GM12878 (cell line): Measurements from ENCODE around the gene YTHDC1. TPM values are rescaled to one million over a fixed set of nuclear protein-coding genes. Genes with fewer than 3 reads are reported as not detected.

ENCODE experiments used
- ATAC-seq: fragments of 200-7000 bp; cut with Tn5 transposase; 3 replicates; pipeline ENCODE4 v1.9.1; 2020; ENCODE audit warnings: mild to moderate bottlenecking, moderate library complexity
- BruUV-seq: library from RNA; stranded (reverse); fragments of 400-500 nt; replicated peaks from 2 replicates; lab custom pipeline; 2021; lab: Mats Ljungman, UMichigan
- CTCF ChIA-PET: fragments of 300-600 bp; sonication (Branson Sonifier 250); formaldehyde crosslinking; extraction: SDS; loops from one replicate; lab custom pipeline; 2021; ENCODE audit warnings: inconsistent platforms; lab: Yijun Ruan, JAX
- POLR2A ChIA-PET: fragments of 350-600 bp; formaldehyde crosslinking; extraction: SDS; loops from one replicate; lab custom pipeline; 2021; ENCODE audit warnings: inconsistent platforms; lab: Charles Lee
- RAD21 ChIA-PET: fragments of 300-600 bp; sonication (Branson Sonifier 250); formaldehyde crosslinking; loops from one replicate; lab custom pipeline; 2023; ENCODE audit warnings: antibody characterized with exemption; ENCODE audit not compliant: unreplicated experiment; lab: Charles Lee
- SMC1A ChIA-PET: fragments of 300-600 bp; sonication (Branson Sonifier 250); formaldehyde crosslinking; loops from one replicate; lab custom pipeline; 2023; ENCODE audit not compliant: unreplicated experiment, uncharacterized antibody; lab: Charles Lee
- DNase-seq: peaks from one replicate; pipeline ENCODE4 v3.0.0-alpha.2; 2011; ENCODE audit warnings: low read depth, low spot score
- FAIRE-seq: peaks from 3 replicates; lab custom pipeline; 2011; peaks lifted over from hg19 to GRCh38; lab: Jason Lieb, UNC
- H2AFZ ChIP-seq: 2 replicates; pipeline ENCODE4 v1.6.0; 2011; ENCODE audit warnings: low read depth, low read length, control low read depth; ENCODE audit not compliant: control insufficient read depth
- H3K27ac ChIP-seq: 2 replicates; pipeline ENCODE4 v1.5.1; 2011; ENCODE audit warnings: control low read depth; ENCODE audit not compliant: control insufficient read depth, insufficient read depth
- H3K27me3 ChIP-seq, 2 experiments: replicated peaks in 1 of 2; 2 replicates each; pipeline versions ENCODE4 v1.6.0 to v1.6.1; 2011; ENCODE audit warnings: low read length in 1 of 2; ENCODE audit not compliant: control insufficient read depth in 2 of 2, insufficient read depth in 2 of 2
- H3K36me3 ChIP-seq, 2 experiments: 2 replicates each; pipeline ENCODE4 v1.5.1; 2011; ENCODE audit warnings: low read length in 1 of 2; ENCODE audit not compliant: control insufficient read depth in 2 of 2, insufficient read depth in 2 of 2
- H3K4me1 ChIP-seq: 2 replicates; pipeline ENCODE4 v1.6.1; 2011; ENCODE audit warnings: mild to moderate bottlenecking, low read length, moderate library complexity, mixed read lengths; ENCODE audit not compliant: control insufficient read depth, insufficient read depth
- H3K4me2 ChIP-seq: 2 replicates; pipeline ENCODE4 v1.6.0; 2011; ENCODE audit warnings: control low read depth; ENCODE audit not compliant: control insufficient read depth, insufficient read depth
- H3K4me3 ChIP-seq: fragments of 200-600 bp; sonication (generic); 2 replicates; pipeline ENCODE4 v1.5.1; 2016
- H3K79me2 ChIP-seq: 2 replicates; pipeline ENCODE4 v1.6.0; 2011; ENCODE audit warnings: low read length; ENCODE audit not compliant: control insufficient read depth, insufficient read depth
- H3K9ac ChIP-seq: 2 replicates; pipeline ENCODE4 v1.8.0; 2011; ENCODE audit warnings: low read length, control low read depth, mixed read lengths; ENCODE audit not compliant: control insufficient read depth, insufficient read depth
- H3K9me3 ChIP-seq: replicated peaks from 3 replicates; pipeline ENCODE4 v1.5.1; 2011; ENCODE audit warnings: mild to moderate bottlenecking, low read length; ENCODE audit not compliant: control insufficient read depth, insufficient read depth
- H4K20me1 ChIP-seq: 2 replicates; pipeline ENCODE4 v1.6.0; 2011; ENCODE audit not compliant: control insufficient read depth, insufficient read depth
- BCL3 ChIP-seq: IDR thresholded peaks from 2 replicates; pipeline ENCODE4 v1.6.1; 2011; ENCODE audit warnings: borderline replicate concordance, low read depth, mild to moderate bottlenecking, moderate library complexity, low read length; ENCODE audit not compliant: insufficient read depth, poor library complexity, severe bottlenecking
- CBFB ChIP-seq: IDR thresholded peaks from 2 replicates; pipeline ENCODE4 v1.6.1; 2016; ENCODE audit warnings: antibody characterized with exemption, low read depth
- CTCF ChIP-seq, 3 experiments: IDR thresholded peaks in 2 of 3; conservative IDR thresholded peaks in 1 of 3; 2 replicates each; pipeline ENCODE4 v1.5.1; 2011; ENCODE audit warnings: low read depth in 3 of 3, low read length in 3 of 3, mild to moderate bottlenecking in 3 of 3, control low read depth in 2 of 3, moderate library complexity in 2 of 3, inconsistent platforms in 1 of 3, mixed read lengths in 1 of 3; ENCODE audit not compliant: control insufficient read depth in 2 of 3, insufficient read depth in 1 of 3; ENCODE audit errors: extremely low read depth in 1 of 3
- ETV6 ChIP-seq, 2 experiments: fragments of 450-650 bp in 1 of 2; IDR thresholded peaks in 1 of 2; conservative IDR thresholded peaks in 1 of 2; 2 replicates each; pipeline ENCODE4 v1.6.1; 2014; ENCODE audit warnings: antibody characterized with exemption in 1 of 2, borderline replicate concordance in 1 of 2, low read depth in 1 of 2, mild to moderate bottlenecking in 1 of 2, moderate library complexity in 1 of 2
- FOS ChIP-seq: IDR thresholded peaks from 3 replicates; pipeline ENCODE4 v1.6.1; 2011; ENCODE audit warnings: borderline replicate concordance; ENCODE audit not compliant: insufficient read length; ENCODE audit errors: extremely low read depth
- HDAC6 ChIP-seq: fragments of 200-600 bp; sonication (generic); IDR thresholded peaks from one replicate; pipeline ENCODE4 v1.8.0; 2017; ENCODE audit warnings: antibody characterized with exemption; ENCODE audit not compliant: unreplicated experiment
- HDGF ChIP-seq: fragments of 450-650 bp; IDR thresholded peaks from 2 replicates; pipeline ENCODE4 v1.6.1; 2016; ENCODE audit warnings: antibody characterized with exemption
- IRF4 ChIP-seq: IDR thresholded peaks from 2 replicates; pipeline ENCODE4 v1.6.1; 2011; ENCODE audit warnings: low read depth, low read length
- NFYA ChIP-seq: IDR thresholded peaks from 2 replicates; pipeline ENCODE4 v1.6.1; 2011; ENCODE audit warnings: low read depth, mild to moderate bottlenecking, low read length, improper control_type of control experiment, borderline replicate concordance
- RAD51 ChIP-seq: fragments of 450-650 bp; IDR thresholded peaks from 2 replicates; pipeline ENCODE4 v1.6.1; 2016; ENCODE audit warnings: moderate library complexity, mild to moderate bottlenecking, inconsistent platforms
- RELA ChIP-seq: fragments of 450-650 bp; IDR thresholded peaks from 2 replicates; pipeline ENCODE4 v1.8.0; 2014; ENCODE audit warnings: borderline replicate concordance; ENCODE audit not compliant: partially characterized antibody
- SMARCA5 ChIP-seq: fragments of 450-650 bp; IDR thresholded peaks from 2 replicates; pipeline ENCODE4 v1.6.1; 2017; ENCODE audit warnings: mild to moderate bottlenecking
- TBL1XR1 ChIP-seq: IDR thresholded peaks from 2 replicates; pipeline ENCODE4 v1.6.1; 2012; ENCODE audit warnings: low read depth, low read length, improper control_type of control experiment
- ZBTB11 ChIP-seq: fragments of 450-650 bp; formaldehyde crosslinking; IDR thresholded peaks from 2 replicates; pipeline ENCODE4 v1.5.0; 2022; ENCODE audit warnings: mild to moderate bottlenecking, missing genetic modification characterization
- ZBTB33 ChIP-seq: fragments of 450-650 bp; IDR thresholded peaks from 2 replicates; pipeline ENCODE4 v1.6.1; 2017; ENCODE audit warnings: mild to moderate bottlenecking
- WGBS: methylation state at CpG from one replicate; pipeline ENCODE4 v1.1.6; 2016; ENCODE audit warnings: low lambda C conversion rate; ENCODE audit not compliant: insufficient replicate concordance, insufficient coverage; ENCODE audit errors: missing lambda C conversion rate; 5-methylcytosine and 5-hydroxymethylcytosine counted together
- in situ Hi-C: fragments of 300-500 bp; cut with MboI; formaldehyde crosslinking; loops from 9 replicates; pipeline ENCODE4 v1.14.3; 2018; ENCODE audit warnings: mixed read lengths
- intact Hi-C: fragments of 100-400 bp; cut with micrococcal nuclease; formaldehyde crosslinking; loops from one replicate; pipeline ENCODE4 v1.14.2; 2022; ENCODE audit not compliant: unreplicated experiment
- polyA plus RNA-seq, 11 experiments: library from polyadenylated mRNA; depleted of rRNA in 4 of 11; unstranded in 6 of 11; stranded (reverse) in 5 of 11; fragments of >200 nt; fragmentation: Nextera tagmentation in 4 of 11; fragmentation: Illumina TruSeq in 1 of 11; extraction: Ambion mirVana in 4 of 11; extraction: Trizol in 1 of 11; gene quantifications; 1 replicate in 1 of 11; 2 replicates in 10 of 11; pipeline versions ENCODE4 v1.2.1 to v1.2.3, GENCODE V29; 2011 to 2016; ENCODE audit warnings: inconsistent platforms in 2 of 11, missing spikeins in 2 of 11, low read depth in 1 of 11
- total RNA-seq, 4 experiments: library from RNA; depleted of rRNA in 3 of 4; stranded (reverse); fragments of >200 nt in 3 of 4; fragmentation: Illumina TruSeq in 1 of 4; extraction: Trizol in 1 of 4; gene quantifications; 2 replicates each; pipeline versions ENCODE4 v1.2.1 to v1.2.3, GENCODE V29; 2013 to 2021

Gene YTHDC1
- total and polyA plus RNA-seq, 10 of the 15 experiments (the other 5 are each of a cell fraction or from before 2014, with no cell fraction given) = 18.7 to 83.2 (median 47.5) TPM

GRCh38 chr4:68361146-68361589, 11.3 kb upstream of the YTHDC1 start:
- Histone ChIP-seq H3K27ac (no peak overlapping the region), H3K4me2 (no peak overlapping the region), H3K4me3 (no peak overlapping the region), H3K36me3 (no peaks in the 10 kb centered on the region), H2AFZ (no peak overlapping the region), H3K4me1 (no peaks in the 10 kb centered on the region), H3K27me3 (no peaks in the 10 kb centered on the region), H3K9me3 (no peaks in the 10 kb centered on the region; the same call in 2 of the 3 replicates), H3K79me2 (no peaks in the 10 kb centered on the region), H3K9ac (no peak overlapping the region), H4K20me1 (no peaks in the 10 kb centered on the region)
- 41% methylated on average over 3 of the region's 3 CpGs for WGBS
- ChIA-PET SMC1A (interaction anchor here (2.6 to 2.9 kb wide), 2 partner anchors 9 to 10 kb away, joined by 7 to 12 read pairs; no protein-coding TSS in a partner anchor), CTCF (interaction anchor here (1.1 to 3.4 kb wide), 3 partner anchors 15 to 89 kb away, joined by 3 to 10 read pairs (median 5); no protein-coding TSS in a partner anchor), RAD21 (no interaction called here), POLR2A (interaction anchor here (0.6 to 0.8 kb wide), 2 partner anchors 14 to 54 kb away, joined by 3 to 4 read pairs; no protein-coding TSS in a partner anchor)
- no peak for ATAC-seq
- intact Hi-C loops (no loop called here), in situ Hi-C loops (no loop called here)
- BruUV-seq = no TSS peak
- no peak for FAIRE-seq
- DNase-seq = no peak
- no peak for TF ChIP-seq RELA
- no peak for TF ChIP-seq TBL1XR1
- no peak for TF ChIP-seq HDAC6
- TF ChIP-seq IRF4 = no peak
- no peak for TF ChIP-seq RAD51
- no peak for TF ChIP-seq BCL3
- no peak for TF ChIP-seq NFYA
- TF ChIP-seq HDGF = no peak
- no peak for TF ChIP-seq CTCF (IDR thresholded peaks at IDR 0.05 in 2 of 3, conservative IDR thresholded peaks at IDR 0.05 in 1 of 3; ENCODE audit: control insufficient read depth in 2 of 3, extremely low read depth in 1 of 3, insufficient read depth in 1 of 3, low read depth in 3 of 3, low read length in 3 of 3)
- no peak for TF ChIP-seq SMARCA5
- no peak for TF ChIP-seq ETV6 (conservative IDR thresholded peaks at IDR 0.05 in 1 of 2, IDR thresholded peaks at IDR 0.05 in 1 of 2; ENCODE audit: borderline replicate concordance in 1 of 2, low read depth in 1 of 2)
- TF ChIP-seq ZBTB33 = no peak
- TF ChIP-seq ZBTB11 (CRISPR knock-in tag) = no peak
- TF ChIP-seq CBFB = no peak
- TF ChIP-seq FOS = no peak
